ENCODE data around the gene SEC23IP.

SEC23IP gene

GRCh38 chr10:119940487-119940886 lies 48.0 kb downstream of the SEC23IP start:
- ATAC-seq: no peak
- no peak for DNase-seq

- ATAC-seq: no peak
- no peak for DNase-seq
These were observed 50.4 kb downstream of the SEC23IP start for GRCh38 chr10:119942973-119943372.

GRCh38 chr10:119945805-119946204 lies 53.3 kb downstream of the SEC23IP start:
- DNase-seq (no peak), ATAC-seq (no peak)

GRCh38 chr10:119947300-119947699 lies 54.8 kb downstream of the SEC23IP start:
- DNase-seq (no peak), ATAC-seq (no peak)

- DNase-seq (no peak), ATAC-seq (no peak)
These were observed 64.9 kb downstream of the SEC23IP start for GRCh38 chr10:119957451-119957850.

- ATAC-seq: no peak
- no peak for DNase-seq
These were observed 70.3 kb downstream of the SEC23IP start for GRCh38 chr10:119962837-119963236.

GRCh38 chr10:119967066-119967465 lies 74.5 kb downstream of the SEC23IP start:
- DNase-seq (no peak), ATAC-seq (no peak)

- no peak for DNase-seq
- ATAC-seq: no peak
These were observed 77.1 kb downstream of the SEC23IP start for GRCh38 chr10:119969609-119970008.

- DNase-seq (no peak), ATAC-seq (no peak)
These were observed 77.6 kb downstream of the SEC23IP start for GRCh38 chr10:119970107-119970506.

- ATAC-seq: no peak
- DNase-seq: no peak
These were observed 78.4 kb downstream of the SEC23IP start for GRCh38 chr10:119970963-119971362.

- ATAC-seq (no peak), DNase-seq (no peak)
These were observed 80.8 kb downstream of the SEC23IP start for GRCh38 chr10:119973281-119973680.

- DNase-seq: no peak
- no peak for ATAC-seq
These were observed 83.9 kb downstream of the SEC23IP start for GRCh38 chr10:119976421-119976820.

- ATAC-seq: no peak
- no peak for DNase-seq
These were observed 88.6 kb downstream of the SEC23IP start for GRCh38 chr10:119980956-119981750.

GRCh38 chr10:119981826-119982225 lies 89.3 kb downstream of the SEC23IP start:
- no peak for DNase-seq

GRCh38 chr10:119988333-119988732 lies 95.8 kb downstream of the SEC23IP start:
- ATAC-seq: no peak

More at GRCh38 chr10:119981826-119982225, 89.3 kb downstream of the SEC23IP start:
- no peak for ATAC-seq

GRCh38 chr10:119989966-119990365 lies 97.4 kb downstream of the SEC23IP start:
- ATAC-seq (no peak), DNase-seq (no peak)

More at GRCh38 chr10:119988333-119988732, 95.8 kb downstream of the SEC23IP start:
- no peak for DNase-seq

GRCh38 chr10:119991066-119991465 lies 98.5 kb downstream of the SEC23IP start:
- ATAC-seq: no peak

GRCh38 chr10:119991816-119992215 lies 99.3 kb downstream of the SEC23IP start:
- ATAC-seq: no peak

More at GRCh38 chr10:119991066-119991465, 98.5 kb downstream of the SEC23IP start:
- no peak for DNase-seq

More at GRCh38 chr10:119991816-119992215, 99.3 kb downstream of the SEC23IP start:
- DNase-seq: no peak
